IPS-18a (cell line): ENCODE results near the gene HYAL4.
"Not testable (repeated sequence)": the region's sequence is repeated elsewhere in the genome, so short reads cannot be mapped to it uniquely, and the experiment has no call there.

Source experiments
- H3K27ac ChIP-seq: one replicate; pipeline ENCODE4 v1.5.1; 2013; ENCODE audit warnings: low read length
- H3K27me3 ChIP-seq: one replicate; pipeline ENCODE4 v1.6.1; 2013; ENCODE audit warnings: mild to moderate bottlenecking, low read length; ENCODE audit not compliant: control insufficient read depth, insufficient read depth
- H3K36me3 ChIP-seq: one replicate; pipeline ENCODE4 v1.6.1; 2013; ENCODE audit warnings: low read depth, low read length; ENCODE audit not compliant: control insufficient read depth
- H3K4me1 ChIP-seq: one replicate; pipeline ENCODE4 v1.6.1; 2013; ENCODE audit warnings: low read depth, low read length; ENCODE audit not compliant: control insufficient read depth
- H3K4me3 ChIP-seq: one replicate; pipeline ENCODE4 v1.5.1; 2013; ENCODE audit warnings: low read length
- H3K9ac ChIP-seq: one replicate; pipeline ENCODE4 v1.6.1; 2013; ENCODE audit warnings: mild to moderate bottlenecking, low read length, moderate library complexity
- H3K9me3 ChIP-seq: one replicate; pipeline ENCODE4 v1.6.1; 2013; ENCODE audit warnings: low read depth, low read length; ENCODE audit not compliant: control insufficient read depth

The HYAL4 gene

DNA sequence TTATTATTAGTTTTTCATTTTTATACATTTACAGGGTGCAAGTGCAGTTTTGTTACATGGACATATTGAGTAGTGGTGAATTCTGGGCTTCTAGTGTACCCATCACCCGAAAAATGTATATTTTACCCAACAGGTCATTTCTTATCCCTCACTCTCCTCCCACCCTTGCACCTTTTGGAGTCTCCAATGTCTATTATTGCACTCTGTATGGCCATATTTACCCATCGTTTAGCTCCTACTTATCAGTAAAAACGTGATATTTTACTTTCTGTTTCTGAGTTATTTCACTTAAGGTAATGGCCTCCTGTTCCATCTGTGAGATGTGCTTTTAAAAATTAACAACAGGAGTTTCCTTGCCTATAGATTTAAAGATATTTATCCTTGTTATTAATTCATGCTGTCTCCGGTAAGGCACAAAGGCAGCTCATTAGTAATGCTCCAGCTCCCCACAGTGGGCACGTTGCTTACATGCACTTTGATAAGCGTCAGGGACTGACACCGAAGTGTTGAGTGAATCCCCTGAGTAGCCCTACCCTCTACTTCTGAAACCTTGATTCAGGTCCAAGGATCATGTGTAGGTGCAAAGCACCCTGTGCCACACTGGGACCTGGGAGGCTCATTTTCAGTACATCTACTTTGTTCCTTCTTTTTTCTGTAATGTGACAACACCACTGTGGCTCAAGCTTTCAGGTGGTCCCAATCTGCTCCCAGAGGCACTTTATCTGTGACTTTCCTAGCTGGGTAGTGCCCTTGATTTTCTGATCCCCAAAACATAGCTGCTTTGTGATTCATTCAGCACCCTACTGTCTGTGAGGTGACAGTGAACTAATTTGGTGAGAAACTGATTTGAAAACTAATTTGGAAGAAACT, 27.3 kb downstream of the HYAL4 start:
- Histone ChIP-seq H3K4me1 (no peaks in the 10 kb centered on the region), H3K4me3 (no peak overlapping the region), H3K27ac (no peak overlapping the region), H3K36me3 (no peaks in the 10 kb centered on the region), H3K9me3 (no peaks in the 10 kb centered on the region), H3K27me3 (no peaks in the 10 kb centered on the region), H3K9ac (no peak overlapping the region)

GRCh38 chr7:123872908-123873307, 27.9 kb downstream of the HYAL4 start:
- H3K4me3 ChIP-seq = no peak overlapping the region
- no peaks in the 10 kb centered on the region for H3K27me3 ChIP-seq
- H3K4me1 ChIP-seq = no peaks in the 10 kb centered on the region
- H3K9me3 ChIP-seq = no peaks in the 10 kb centered on the region
- H3K9ac ChIP-seq = no peak overlapping the region
- H3K27ac ChIP-seq = no peak overlapping the region
- H3K36me3 ChIP-seq = no peaks in the 10 kb centered on the region

DNA sequence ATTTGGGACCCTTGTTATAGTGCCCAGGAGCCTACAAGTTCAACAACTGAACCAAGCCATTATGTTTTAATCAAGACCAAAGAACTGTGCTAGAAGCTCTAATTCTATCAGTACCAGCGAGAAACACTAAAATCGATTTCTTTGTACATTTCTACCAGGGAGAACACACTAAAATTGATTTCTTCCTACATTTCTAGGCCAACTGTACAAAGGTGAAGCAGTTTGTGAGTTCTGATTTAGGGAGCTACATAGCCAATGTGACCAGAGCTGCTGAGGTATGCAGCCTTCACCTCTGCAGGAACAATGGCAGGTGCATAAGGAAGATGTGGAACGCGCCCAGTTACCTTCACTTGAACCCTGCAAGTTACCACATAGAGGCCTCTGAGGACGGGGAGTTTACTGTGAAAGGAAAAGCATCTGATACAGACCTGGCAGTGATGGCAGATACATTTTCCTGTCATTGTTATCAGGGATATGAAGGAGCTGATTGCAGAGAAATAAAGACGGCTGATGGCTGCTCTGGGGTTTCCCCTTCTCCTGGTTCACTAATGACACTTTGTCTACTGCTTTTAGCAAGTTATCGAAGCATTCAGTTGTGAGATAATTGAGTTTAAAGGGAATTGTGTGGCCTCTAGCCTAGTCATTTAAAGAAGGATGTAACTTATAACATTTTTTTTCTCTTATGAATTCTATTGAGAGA, 31.7 kb downstream of the HYAL4 start:
- Histone ChIP-seq H3K9ac (no peak overlapping the region), H3K36me3 (no peaks in the 10 kb centered on the region), H3K27me3 (no peaks in the 10 kb centered on the region), H3K4me3 (no peak overlapping the region), H3K27ac (no peak overlapping the region), H3K9me3 (no peaks in the 10 kb centered on the region), H3K4me1 (no peaks in the 10 kb centered on the region)

- no peak overlapping the region for H3K27ac ChIP-seq
- H3K9me3 ChIP-seq = no peaks in the 10 kb centered on the region
- no peak overlapping the region for H3K9ac ChIP-seq
- H3K36me3 ChIP-seq = no peaks in the 10 kb centered on the region
- no peaks in the 10 kb centered on the region for H3K27me3 ChIP-seq
- H3K4me3 ChIP-seq = no peak overlapping the region
- H3K4me1 ChIP-seq = no peaks in the 10 kb centered on the region
Observed at GRCh38 chr7:123879628-123880027, 34.7 kb downstream of the HYAL4 start.

DNA sequence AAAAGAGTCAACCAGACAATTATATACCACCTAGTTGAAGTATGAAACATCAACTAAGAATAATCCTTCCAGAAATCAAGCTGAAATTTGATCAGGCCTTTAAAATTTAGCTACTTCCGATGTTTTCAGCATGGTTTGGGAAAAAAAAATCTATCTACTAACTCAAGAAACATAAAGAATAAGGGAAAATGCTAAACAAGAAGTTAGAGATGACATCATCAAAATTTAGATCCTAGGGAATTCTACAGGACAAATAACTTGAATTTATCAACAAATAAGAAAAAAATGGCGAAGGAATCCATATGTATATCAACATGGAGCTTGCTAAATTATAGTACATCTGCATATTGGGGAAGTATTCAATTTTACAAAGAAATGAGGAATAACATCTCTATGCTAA, 36.3 kb downstream of the HYAL4 start:
- no peak overlapping the region for H3K4me3 ChIP-seq
- H3K36me3 ChIP-seq = no peaks in the 10 kb centered on the region
- H3K9me3 ChIP-seq = no peaks in the 10 kb centered on the region
- no peak overlapping the region for H3K27ac ChIP-seq
- H3K9ac ChIP-seq = no peak overlapping the region
- no peaks in the 10 kb centered on the region for H3K4me1 ChIP-seq
- H3K27me3 ChIP-seq = no peaks in the 10 kb centered on the region

GRCh38 chr7:123883154-123883553, 38.2 kb downstream of the HYAL4 start:
- no peaks in the 10 kb centered on the region for H3K4me1 ChIP-seq
- H3K27me3 ChIP-seq = no peaks in the 10 kb centered on the region
- H3K9ac ChIP-seq = no peak overlapping the region
- no peaks in the 10 kb centered on the region for H3K36me3 ChIP-seq
- H3K27ac ChIP-seq = no peak overlapping the region
- no peaks in the 10 kb centered on the region for H3K9me3 ChIP-seq
- H3K4me3 ChIP-seq = no peak overlapping the region

- H3K36me3 ChIP-seq = no peaks in the 10 kb centered on the region
- H3K9ac ChIP-seq = no peak overlapping the region
- no peak overlapping the region for H3K27ac ChIP-seq
- no peaks in the 10 kb centered on the region for H3K4me1 ChIP-seq
- peaks cover under 1% of the 10 kb centered on the region for H3K9me3 ChIP-seq
- no peaks in the 10 kb centered on the region for H3K27me3 ChIP-seq
- H3K4me3 ChIP-seq = no peak overlapping the region
Observed at GRCh38 chr7:123888192-123888591, 43.2 kb downstream of the HYAL4 start.

DNA sequence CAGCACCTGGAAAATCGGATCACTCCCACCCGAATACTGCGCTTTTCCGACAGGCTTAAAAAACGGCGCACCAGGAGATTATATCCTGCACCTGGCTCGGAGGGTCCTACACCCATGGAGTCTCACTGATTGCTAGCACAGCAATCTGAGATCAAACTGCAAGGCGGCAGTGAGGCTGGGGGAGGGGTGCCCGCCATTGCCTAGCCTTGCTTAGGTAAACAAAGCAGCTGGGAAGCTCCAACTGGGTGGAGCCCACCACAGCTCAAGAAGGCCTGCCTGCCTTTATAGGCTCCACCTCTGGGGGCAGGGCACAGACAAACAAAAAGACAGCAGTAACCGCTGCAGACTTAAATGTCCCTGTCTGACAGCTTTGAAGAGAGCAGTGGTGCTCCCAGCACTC, 49.8 kb downstream of the HYAL4 start:
- H3K9ac ChIP-seq, H3K36me3 ChIP-seq, H3K27ac ChIP-seq, H3K9me3 ChIP-seq, H3K4me1 ChIP-seq, H3K4me3 ChIP-seq, H3K27me3 ChIP-seq: not testable (repeated sequence)

- Histone ChIP-seq H3K27me3 (no peaks in the 10 kb centered on the region), H3K4me1 (no peaks in the 10 kb centered on the region), H3K36me3 (no peaks in the 10 kb centered on the region), H3K9ac (no peak overlapping the region), H3K4me3 (no peak overlapping the region), H3K27ac (no peak overlapping the region), H3K9me3 (peaks cover 14% of the 10 kb centered on the region)
Observed at GRCh38 chr7:123901101-123901500, 56.1 kb downstream of the HYAL4 start.

- H3K9ac ChIP-seq = no peak overlapping the region
Observed at GRCh38 chr7:123905714-123906113, 60.7 kb downstream of the HYAL4 start.

GRCh38 chr7:123916240-123916724, 71.3 kb downstream of the HYAL4 start:
- H3K9me3 ChIP-seq = no peaks in the 10 kb centered on the region
- H3K4me1 ChIP-seq = peaks cover 3% of the 10 kb centered on the region
- no peak overlapping the region for H3K9ac ChIP-seq
- no peaks in the 10 kb centered on the region for H3K27me3 ChIP-seq
- H3K36me3 ChIP-seq = no peaks in the 10 kb centered on the region
- no peak overlapping the region for H3K27ac ChIP-seq
- no peak overlapping the region for H3K4me3 ChIP-seq

More at GRCh38 chr7:123905714-123906113, 60.7 kb downstream of the HYAL4 start:
- no peak overlapping the region for H3K27ac ChIP-seq
- peaks cover 20% of the 10 kb centered on the region for H3K9me3 ChIP-seq
- H3K36me3 ChIP-seq = no peaks in the 10 kb centered on the region
- no peaks in the 10 kb centered on the region for H3K27me3 ChIP-seq
- peaks cover 11% of the 10 kb centered on the region for H3K4me1 ChIP-seq
- H3K4me3 ChIP-seq = no peak overlapping the region
